GM18508 (cell line): Measurements from ENCODE around the gene PRRT1B.

Source experiments
- ATAC-seq: cut with Tn5 transposase; IDR thresholded peaks from one replicate; pipeline ENCODE4 v1.9.1; 2021; ENCODE audit warnings: moderate number of reproducible peaks; ENCODE audit not compliant: insufficient read depth, unreplicated experiment

Gene PRRT1B

DNA sequence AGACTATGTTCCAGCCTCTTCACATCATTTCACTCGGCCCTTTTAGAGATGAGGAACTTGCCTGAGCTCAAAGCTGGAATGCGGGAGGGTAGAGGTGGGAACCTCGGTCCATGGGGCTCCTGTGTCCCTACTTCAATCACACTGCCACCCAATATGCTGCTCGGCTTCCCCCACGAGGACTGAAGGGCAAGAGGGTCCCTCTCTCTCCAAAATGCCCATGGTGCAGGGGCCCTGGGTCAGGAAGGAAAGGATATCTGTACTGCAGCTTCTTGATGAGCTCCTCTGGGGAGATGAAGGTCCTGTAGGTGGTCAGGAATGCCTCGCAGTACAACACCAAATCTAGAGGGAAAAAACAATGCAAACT is 46.5 kb downstream of the PRRT1B start:
- ATAC-seq, result no peak

DNA sequence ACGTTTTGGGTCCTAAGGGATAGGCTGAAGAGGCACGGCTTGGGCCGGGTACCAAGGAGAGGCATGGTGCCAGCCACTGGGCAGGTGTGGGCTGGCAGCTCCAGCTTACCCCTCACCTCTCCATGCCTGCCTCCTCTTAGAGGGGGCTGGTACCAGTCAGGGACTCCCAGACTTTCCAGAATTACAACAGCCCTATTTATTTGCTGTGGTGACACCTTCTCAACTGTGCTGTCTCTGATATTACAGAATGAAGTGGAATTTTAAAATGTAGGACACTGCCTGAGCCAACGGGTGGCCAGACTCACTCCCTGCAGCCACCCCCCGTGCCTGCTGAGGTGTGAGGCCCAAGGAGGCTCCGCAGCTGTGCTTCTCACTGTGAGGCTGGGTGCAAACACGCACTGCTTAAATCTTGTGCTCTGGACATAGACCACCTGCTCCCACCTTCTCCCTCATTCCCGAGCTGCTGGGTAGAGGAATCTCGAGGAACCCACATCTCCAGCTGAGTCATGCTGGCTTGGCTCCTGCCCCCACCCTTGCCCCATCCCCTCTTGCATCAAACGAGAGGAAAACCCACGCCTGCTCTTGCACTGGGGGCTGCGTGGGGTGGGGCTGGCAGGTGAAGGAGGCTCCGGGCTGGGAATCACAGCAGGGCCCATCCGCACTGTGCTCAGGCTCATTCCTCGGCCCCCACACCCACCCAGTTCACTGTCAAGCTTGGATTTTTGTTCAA is 47.9 kb downstream of the PRRT1B start:
- no peak for ATAC-seq

DNA sequence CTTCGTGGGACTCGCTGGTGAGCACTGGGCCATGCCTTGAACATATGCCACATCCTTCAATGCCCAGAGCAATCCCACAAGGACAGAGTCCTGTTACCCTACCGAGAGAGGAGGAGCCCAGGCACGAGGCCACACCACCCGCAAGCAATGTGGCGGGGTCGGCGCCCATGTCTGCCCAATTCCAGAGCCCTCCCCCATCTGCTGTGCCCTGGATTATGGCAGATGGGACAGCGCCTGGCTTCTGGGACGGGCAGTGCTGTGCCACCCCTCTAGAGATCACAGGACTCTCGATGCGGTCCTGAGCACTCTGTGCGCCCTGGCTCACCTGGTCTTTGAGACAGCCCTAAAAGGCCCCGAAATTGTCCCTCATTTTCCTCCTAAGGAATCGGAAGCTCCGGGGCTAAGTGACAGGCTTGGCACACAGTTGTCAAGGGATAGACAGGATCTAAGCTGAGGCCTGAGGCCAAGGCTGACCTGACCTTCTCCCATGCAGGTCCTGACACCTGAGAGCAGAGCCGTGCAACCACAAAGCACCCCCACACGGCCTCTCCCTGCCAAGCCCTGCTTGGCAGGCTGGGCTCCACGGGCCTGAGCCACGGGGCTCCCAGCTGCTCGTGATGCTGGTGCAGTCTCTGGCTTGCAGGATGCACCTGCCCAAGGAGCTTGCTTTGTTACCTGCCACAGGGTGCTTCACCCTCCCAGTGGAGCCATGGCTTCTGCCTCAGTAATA is 48.8 kb downstream of the PRRT1B start:
- no peak for ATAC-seq

DNA sequence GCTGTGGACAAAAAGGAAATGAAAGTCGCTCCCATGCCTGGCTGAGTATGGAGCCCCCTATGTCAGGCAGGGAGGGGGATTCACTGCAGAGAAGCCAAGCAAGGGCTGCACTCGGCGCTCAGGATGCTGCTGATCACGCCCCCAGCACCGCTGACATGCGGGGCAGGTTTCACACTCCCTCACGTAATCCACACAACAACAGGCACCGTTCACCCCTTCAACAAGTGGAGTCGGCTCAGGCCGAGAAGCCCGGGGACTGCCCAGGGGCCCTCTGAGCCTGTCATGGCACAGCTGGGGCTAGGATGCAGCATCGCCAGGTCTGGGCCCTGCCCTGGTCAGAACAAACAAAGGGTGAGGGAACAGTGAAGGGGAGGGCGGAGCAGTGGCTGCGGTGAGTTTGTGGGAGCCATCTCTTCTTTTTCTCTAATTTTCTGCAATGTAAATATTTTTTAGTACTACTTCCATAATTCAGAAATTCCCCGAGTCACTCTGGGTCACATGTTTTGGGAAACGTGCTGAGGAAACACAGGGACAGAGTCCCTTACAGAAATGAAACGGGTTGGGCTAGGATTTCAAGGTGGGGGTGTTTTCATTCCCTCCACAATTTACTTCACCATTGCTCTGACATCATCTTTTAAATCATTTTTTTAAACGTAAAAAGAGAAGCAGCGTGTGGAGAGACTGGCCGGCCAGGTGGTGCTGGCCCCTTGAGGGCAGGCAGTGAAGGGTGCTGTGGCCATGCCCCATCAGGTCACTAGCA is 49.8 kb downstream of the PRRT1B start:
- no peak for ATAC-seq

DNA sequence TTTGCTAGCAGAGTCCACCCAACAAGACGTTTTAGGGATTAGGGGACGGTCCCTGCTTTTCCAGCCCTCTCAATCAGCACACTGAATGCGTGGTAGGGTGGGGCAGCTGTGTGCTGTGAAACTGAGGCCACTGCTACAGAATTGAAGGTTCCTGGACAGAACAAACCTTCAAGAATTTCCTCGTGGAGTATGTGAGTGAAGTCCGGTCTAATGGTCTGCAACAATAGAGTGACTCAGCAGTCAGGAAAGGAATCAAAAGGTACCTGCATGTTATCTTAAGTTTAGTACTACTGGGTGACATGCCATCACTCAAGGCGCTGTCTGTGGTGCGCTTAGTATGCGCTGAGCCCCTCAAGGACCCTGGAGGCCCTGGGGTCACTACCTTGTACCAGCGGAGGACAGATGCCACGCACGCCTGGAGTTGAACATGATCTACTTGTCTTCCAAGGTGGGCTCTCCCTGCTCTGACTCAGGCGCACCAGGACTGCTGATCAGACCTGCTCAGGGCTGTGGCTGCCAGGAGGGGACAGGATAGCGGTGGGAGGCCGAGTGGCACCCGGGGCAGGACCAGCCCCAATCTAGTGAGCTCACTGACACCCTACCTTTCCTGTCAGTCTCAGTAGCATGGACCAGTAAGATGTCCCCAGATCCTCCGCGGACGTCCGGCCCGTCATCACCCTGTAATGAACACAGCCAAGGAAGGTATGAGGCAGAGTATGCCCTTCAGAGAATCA is 50.5 kb downstream of the PRRT1B start:
- ATAC-seq, result no peak

DNA sequence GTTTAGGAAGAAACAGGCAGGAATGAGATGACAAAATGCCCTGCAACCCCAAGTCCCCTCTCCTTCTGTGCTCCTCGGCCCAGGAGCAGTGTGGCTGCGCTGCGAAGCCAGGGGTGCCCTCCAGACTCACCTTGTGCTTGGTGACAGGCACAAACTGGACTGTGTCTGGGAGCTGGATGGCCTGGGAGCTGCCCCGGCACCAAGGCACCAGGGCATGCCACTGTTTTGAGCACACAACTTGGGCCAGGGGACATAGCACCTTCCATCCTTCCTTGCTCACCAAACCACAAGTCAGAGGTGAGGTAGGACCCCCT is 51.1 kb downstream of the PRRT1B start:
- no peak for ATAC-seq

DNA sequence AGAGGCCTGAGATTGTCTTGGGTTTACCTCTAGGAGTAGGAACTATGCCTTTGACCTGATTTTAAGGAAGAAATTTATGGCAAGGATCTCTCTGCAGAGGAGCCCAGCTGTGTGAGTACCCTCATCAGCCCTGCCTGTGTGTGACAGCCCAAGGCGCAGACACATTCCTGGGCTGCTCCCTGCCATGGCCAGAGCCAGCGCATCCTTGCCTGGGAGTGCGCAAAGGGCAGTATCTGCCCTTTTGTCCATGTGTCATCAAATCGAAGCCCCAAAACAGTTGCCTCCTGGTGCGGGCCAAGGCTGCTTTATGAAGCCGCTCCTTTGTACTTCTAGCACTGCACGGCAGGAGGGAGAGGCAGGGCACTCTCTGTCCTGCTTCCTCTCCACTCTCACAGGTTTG is 51.9 kb downstream of the PRRT1B start:
- no peak for ATAC-seq

DNA sequence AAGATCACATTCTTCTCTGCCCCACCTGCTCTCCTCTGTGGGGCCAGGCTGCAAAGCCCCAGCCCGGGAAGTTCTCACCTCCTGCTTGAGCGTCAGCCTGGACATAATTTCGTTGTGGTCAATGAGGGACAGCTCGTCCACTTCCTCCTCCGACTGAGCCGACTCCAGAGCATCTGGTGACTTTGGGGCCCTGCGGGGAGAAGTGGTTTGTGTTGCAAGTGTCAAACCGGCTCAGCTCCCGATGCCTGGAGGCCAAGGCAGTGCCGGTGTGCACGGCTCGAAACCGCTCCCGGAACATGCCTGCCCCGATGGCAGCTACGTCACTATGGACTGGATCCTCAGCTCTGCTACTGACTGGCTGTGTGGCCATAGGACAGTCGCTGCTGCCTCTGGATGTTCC is 52.8 kb downstream of the PRRT1B start:
- ATAC-seq, result no peak

DNA sequence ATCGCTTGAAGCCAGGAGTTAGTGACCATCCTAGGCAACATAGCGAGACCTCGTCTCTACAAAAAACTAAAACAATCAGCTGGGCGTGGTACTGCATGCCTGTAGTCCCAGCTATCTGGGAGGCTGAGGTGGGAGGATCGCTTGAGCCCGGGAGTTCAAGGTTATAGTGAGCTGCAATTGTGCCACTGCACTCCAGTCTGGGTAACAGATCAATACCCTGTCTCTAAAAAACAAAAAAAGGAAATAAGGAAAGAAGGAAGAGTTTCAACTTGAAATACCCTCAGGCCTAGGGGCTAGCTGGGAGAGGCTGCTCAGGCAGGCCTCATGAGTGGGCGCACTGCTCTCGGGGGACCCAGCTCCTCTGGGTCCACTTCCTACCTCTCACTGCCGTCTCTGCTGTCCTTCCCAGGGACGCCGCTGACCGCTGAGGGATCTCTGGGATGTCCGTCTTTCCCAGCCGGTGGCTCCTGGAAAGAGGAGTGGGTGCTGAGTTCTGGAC is 56.4 kb downstream of the PRRT1B start:
- no peak for ATAC-seq

DNA sequence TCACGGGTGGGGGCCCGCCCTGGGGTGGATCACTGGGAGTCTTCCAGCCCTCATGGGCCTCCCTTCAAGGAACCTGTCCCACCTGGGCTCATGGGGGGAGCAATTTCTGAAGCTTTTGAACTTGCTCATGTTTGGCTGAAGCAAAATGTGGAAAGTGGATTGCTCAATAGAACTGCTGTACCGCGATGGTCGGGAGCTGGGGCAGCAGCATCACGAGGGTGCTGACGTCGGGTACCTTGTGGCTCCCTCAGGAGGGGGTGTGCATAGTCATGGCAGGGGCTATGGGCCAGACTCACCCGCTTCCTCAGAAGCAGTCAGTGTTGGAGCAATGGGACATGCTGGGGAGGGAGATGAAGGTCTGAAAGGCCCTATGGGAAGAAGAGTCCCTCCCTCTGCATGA is 57.9 kb downstream of the PRRT1B start:
- ATAC-seq, result no peak

DNA sequence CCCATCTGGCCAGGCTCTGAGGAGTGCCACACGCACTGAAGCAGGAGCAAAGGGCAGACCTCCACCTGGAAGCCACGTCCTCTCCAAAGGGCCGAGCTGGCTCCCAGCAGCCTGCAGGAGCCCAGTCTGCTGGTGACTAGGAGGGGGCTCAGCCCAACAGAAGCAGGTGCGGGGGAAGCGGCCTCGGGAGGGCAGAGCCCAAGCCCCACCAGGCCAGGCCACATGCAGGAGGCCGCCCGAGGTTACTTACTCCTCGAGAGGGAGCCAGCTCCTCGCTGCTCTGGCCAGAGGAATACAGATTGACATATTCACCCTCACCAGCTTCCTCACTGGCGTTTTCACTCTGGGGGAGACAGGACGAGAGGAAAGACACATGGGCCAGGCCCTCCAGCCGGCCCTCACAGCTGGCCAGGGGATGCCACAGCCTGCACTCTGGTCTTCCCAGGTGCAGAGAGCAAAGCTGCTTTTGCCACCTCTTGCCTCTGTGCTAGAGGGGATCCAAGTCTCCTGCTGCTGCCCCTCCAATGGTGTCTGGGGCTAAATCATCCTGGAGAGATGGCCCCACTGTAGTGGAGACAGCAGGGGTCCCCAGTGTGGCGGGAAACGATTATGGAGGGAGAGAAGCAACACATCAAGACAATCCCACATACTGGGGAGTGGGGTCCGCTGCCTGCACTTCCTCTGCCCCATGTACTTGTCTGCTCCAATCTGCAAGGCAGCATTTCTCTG is 58.6 kb downstream of the PRRT1B start:
- no peak for ATAC-seq

DNA sequence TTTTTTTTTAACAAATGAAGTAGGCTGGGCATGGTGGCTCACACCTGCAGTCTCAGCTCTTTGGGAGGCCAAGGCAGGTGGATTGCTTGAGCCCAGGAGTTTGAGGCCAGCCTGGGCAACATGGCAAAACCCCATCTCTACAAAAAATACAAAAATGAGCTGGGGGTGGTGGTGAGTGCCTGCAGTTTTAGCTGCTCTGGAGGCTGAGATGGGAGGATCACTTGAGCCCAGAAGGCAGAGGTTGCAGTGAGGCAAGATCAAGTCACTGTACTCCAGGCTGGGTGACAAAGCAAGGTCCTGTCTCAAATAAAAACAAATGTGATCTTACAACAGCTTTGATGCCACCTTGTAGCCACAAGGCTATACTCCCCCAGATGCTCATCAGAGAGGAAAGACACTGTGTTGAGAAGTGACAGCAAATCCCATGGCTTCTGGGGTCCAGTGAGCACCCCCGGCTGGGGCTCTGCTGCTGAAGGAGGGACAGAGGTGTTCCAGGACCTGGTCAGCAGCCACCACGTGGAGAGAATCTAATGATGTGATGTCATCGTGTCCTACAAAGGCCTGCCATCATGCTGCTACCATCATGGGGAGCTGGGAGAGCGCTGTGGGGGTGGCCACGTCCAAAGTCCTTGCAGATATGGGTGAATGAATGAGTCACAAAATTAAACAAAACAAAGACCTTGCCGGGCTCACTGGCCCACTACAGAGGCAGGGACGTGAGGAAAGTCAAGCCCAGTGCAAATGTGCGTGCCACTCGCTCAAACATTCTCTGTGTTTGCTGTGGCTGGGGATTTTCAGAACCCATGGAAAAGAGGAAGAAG is 60.7 kb downstream of the PRRT1B start:
- ATAC-seq, result no peak

DNA sequence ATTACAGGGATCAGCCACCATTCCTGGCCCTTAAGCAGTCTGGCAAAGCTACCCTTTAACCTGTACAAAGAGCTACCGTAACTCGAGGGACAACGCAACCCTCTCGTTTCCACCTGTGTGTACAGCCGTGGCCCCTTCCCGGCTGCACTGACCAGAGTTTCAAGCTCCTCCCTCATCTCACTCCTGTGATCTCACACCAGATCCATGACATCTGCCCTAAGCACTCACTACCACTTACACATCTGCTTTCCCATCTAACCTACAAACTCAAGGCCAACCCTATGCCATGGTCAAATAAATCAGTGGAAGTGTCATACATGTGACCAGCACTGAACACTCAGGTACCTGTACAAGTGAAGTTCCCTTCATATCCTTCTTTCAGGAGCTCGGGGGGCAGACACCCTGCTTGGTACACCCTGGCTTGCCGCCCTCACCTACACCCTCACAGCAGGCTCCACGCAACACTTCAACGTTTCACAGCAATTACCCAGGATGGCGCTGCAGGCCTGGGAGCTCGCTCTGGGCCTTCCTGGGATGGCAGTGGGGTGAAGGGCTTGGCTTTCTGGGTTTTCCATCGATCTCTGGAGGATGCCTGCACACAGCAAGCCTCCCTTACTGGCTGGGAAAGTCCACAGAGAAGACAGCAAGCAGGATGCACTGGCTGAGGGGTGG is 61.7 kb downstream of the PRRT1B start:
- no peak for ATAC-seq

DNA sequence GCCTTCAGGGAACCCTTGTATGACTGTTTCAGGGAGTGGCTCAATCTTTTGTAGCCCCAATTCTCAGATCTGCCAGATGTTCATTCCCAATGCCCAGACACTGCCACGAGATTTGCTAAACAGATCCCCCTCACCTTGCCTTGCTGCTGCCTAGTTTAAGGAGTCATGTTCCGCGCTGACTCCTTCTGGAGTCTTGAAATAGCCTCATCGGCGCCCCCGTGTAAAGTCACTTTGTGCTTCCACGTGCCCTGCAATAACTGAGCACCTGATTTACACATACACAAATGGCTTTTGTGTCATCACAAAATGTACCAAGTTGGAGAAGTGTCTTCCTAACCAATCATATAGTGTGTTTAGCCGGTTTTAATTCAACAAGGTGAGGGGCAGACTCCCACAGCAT is 62.3 kb downstream of the PRRT1B start:
- ATAC-seq, result no peak

DNA sequence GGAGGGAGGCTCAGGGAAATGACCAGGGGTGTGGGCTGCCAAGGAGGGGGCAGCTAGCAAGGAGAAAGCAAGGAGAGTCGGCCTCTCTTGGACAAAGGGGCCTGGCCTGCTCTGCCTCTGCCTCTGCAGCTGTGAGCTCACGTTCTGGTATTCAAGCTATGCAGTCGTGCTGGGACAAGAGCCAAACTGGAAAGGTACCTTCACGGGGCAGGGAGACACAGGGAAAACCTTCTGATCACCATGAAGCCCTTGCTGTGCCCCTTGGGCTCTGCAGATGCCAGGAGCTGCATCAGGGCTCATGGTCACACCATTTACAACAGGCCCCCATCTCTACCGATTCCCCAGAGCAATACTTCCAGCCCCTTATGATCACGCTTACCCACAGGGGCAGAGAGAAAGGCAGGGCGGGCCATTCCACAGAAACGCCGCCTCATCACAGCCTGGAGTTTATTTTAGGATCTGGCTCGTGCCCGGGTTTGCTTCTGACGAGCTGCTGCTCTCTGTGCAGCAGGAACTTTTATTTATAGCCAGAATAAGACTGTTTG is 63.2 kb downstream of the PRRT1B start:
- no peak for ATAC-seq
